SK-N-MC (cell line): Measurements from ENCODE around the gene POTEF.

Experiments used
- EZH2 ChIP-seq: fragments of 200-600 bp; sonication (generic); IDR thresholded peaks from one replicate; pipeline ENCODE4 v1.6.1; 2017; ENCODE audit warnings: antibody characterized with exemption
- FOXP2 ChIP-seq: optimal IDR thresholded peaks from 2 replicates; pipeline ENCODE3; 2011; ENCODE audit warnings: mild to moderate bottlenecking, moderate library complexity; ENCODE audit not compliant: insufficient read depth; ENCODE audit errors: extremely low read length, control extremely low read depth
- POLR2AphosphoS5 ChIP-seq: IDR thresholded peaks from 2 replicates; pipeline ENCODE4 v1.6.1; 2012; ENCODE audit warnings: mild to moderate bottlenecking, low read depth, low read length, borderline replicate concordance

GRCh38 chr2:130158631-130159030, 29.6 kb upstream of the POTEF start:
- TF ChIP-seq EZH2 = no peak
- TF ChIP-seq POLR2AphosphoS5 = no peak
- TF ChIP-seq FOXP2 = no peak
